GM15510 (cell line): ENCODE measurements around the gene KIZ.

Experiments used
- POLR2A ChIP-seq: IDR thresholded peaks from 3 replicates; pipeline ENCODE4 v1.6.1; 2011; ENCODE audit warnings: borderline replicate concordance; ENCODE audit not compliant: insufficient read length; ENCODE audit errors: extremely low read depth

KIZ gene

DNA sequence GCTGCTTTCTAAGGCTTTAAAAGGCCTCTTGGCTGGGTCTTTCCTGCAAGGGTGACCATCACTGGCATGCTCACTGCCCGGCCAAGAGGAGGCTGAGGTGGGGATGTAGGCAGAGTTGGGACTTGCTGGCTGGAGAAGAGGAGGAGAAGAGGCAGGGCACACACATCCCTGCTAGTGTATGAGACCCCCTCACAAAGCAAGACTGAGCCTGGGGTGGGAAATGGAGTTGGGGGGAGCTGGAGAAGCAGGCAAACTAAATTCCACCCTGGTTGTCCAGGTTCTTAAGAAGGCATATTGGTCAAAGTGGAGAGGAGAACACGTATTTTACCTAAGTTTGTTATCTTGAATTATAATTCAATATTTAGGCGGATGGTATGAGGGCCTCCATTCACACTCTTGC lies 1.7 kb upstream of the KIZ start:
- TF ChIP-seq POLR2A, result no peak

DNA sequence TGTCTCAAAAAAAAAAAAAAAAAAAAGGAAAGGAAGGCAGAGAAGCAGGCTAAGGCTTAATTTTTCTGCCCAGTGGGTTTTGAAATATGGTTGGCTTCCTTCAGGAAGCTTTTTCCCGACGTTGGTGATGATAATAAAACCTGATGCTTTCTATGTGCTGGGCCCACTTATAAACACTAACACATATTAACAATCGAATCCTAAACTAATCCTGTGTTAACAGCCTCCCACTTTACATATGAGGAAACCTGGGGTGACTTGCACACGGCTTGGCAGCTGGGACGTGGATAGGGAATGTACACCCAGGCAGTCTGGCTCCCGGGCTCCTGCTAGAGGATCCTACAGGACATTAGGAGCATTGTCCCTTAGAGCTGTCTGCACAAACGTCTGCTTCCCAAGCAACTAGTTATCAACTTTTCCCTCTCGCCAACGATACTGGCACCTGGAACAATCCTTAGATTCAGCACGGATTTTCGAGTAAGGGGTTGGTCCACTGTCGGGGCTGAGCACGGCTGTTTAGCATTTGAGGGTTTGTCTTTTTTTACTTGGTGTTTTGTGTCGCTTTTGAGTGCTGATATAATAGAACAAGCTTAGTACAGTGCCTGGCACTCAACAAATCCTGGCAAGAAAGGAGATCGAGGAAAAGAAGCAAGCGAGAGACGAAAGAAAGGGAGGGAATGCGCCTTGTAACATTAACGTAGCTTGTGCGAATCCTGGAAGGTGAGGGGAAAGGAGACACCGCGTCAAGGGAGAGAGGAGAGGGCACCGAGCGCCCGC lies 622 bp upstream of the KIZ start:
- TF ChIP-seq POLR2A, result no peak

GRCh38 chr20:21126581-21126870 lies 644 bp downstream of the KIZ start:
- TF ChIP-seq POLR2A, result no peak

GRCh38 chr20:21127201-21127981 lies 1.5 kb downstream of the KIZ start:
- TF ChIP-seq POLR2A, result no peak

DNA sequence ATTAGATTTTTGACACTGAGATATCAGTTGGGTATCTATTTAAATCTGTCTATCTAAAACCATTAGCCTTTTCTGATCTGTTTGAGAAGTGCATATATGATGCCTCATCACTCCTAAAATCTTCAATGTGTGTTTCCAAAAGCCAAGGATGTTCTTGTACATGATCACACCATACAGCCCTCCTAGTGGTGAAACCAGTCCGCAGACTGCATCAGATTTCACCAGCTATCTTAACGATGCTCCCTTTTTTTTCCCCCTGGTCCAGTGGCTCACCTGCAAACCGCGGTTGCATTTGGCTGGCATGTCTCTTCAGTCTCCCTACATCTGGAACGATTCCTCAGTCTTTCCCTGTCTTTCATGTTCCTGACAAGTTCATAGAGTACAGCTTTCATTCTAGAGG lies 4.0 kb downstream of the KIZ start:
- TF ChIP-seq POLR2A, result no peak

GRCh38 chr20:21133404-21133803 lies 7.5 kb downstream of the KIZ start:
- TF ChIP-seq POLR2A, result no peak

- no peak for TF ChIP-seq POLR2A
Measured at GRCh38 chr20:21133917-21134622, 8.2 kb downstream of the KIZ start.

- TF ChIP-seq POLR2A, result no peak
Measured at GRCh38 chr20:21134883-21135493, 9.1 kb downstream of the KIZ start.

DNA sequence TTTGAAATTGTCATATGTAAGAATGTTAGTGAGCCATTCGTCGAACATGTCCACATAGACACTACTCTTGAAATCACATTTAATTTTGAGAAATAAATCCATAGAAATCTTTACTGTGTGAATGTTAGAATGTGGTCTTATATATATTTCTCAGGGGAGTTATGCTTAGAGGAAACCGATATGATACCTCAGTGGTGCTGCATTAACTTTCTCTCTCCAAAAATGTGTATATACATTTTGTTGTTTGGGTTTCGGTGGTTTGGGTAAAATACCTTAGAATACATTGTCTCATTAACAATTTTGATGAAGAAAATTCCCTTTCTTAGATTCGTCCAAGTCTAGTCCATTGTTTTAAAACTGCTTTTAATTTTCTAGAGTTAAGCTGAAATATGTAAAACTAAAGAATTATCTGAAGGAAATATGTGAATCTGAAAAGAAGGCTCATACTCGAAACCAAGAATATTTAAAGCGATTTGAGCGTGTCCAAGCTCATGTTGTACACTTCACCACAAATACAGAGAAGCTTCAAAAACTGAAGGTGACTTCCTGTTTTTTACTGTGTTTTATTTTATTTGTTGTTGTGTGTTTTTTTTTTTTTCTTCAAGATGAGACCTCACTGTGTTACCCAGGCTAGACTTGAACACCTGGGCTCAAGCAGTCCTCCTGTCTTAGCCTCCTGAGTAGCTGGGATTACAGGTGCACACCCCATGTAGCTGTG lies 10.3 kb downstream of the KIZ start:
- TF ChIP-seq POLR2A, result no peak

DNA sequence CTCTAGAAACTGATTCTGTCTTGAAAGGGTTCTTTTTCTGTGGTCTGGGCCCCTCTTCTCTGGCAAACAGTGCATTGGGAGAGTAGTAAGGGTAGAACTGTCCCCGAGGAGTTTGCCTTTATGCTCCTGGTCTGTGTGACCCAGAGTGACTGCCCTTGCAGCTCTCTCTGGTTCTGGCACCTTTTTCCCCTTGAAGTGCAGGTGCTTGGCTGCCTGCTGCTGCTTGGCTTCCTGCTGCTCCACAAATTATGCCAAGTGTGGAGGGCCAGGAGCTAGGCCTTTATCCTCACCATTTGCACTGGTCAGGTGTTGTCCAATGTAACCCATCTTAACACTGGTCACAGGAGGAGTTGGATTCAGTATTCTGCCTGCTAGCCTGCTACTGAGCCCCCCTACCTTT lies 11.2 kb downstream of the KIZ start:
- no peak for TF ChIP-seq POLR2A

DNA sequence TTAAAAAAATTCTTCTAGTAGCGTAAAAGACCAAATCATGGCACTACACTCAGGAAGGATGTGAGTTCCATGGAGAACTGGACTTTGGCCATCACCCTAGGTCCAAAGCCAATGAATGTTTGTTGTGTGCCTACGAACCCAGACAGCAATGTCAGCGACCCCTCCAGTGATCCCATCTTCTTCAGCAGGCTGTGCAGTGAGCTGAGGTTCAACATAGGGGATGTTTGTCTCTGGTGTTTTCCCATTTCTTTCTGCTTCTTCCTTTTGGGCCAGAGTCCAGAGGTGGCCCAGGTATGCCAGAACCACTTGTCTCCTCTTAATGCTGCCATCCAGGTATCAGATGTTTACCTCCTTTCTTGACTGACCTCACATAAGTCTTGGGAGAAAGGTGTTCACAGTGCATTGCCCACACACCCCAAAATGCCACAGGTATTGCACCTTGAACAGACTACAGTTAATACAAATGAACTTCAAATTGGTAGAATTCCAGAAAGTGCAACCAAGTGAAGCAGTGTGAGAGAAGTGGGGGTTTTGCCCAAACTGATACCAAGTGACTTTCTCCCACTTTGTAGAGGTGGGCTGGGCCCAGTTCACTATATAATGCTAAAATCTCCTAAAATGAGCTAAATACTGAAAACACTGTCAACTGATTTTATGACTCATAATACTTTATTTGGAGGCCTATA lies 14.1 kb downstream of the KIZ start:
- no peak for TF ChIP-seq POLR2A

DNA sequence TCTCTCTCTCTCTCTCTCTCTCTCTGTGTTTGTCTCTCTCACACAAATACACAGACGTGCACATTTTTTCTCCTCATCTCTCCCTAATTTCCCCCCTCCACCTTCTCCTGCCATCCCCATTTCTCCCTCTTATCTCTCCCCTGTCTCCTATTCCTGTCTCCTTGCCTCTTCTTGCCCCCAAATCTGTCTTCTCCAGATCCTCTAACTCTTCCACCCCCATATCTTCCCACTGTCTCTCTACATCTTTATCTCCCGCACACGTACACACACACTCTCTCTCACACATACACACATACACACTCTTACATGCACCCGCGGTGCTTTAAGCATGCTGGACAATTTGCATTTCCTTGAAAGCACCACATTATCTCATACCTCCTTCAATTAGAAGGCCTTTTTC lies 15.9 kb downstream of the KIZ start:
- no peak for TF ChIP-seq POLR2A

GRCh38 chr20:21143194-21143890 lies 17.5 kb downstream of the KIZ start:
- no peak for TF ChIP-seq POLR2A
